ENCODE results near the gene CBLN3. TPM values are rescaled to one million over a fixed set of nuclear protein-coding genes. Genes with fewer than 3 reads are reported as not detected.

CBLN3 gene
- total RNA-seq, 2 donors from 2014 or later, result 1.8 to 2.0 TPM

GRCh38 chr14:24414732-24415420 lies 14.6 kb downstream of the CBLN3 start:
- H3K27ac ChIP-seq, result no peak overlapping the region
- no peak for TF ChIP-seq CTCF (IDR thresholded peaks at IDR 0.05)
- H3K27me3 ChIP-seq, result no peaks in the 10 kb centered on the region
- H3K4me1 ChIP-seq, result peaks cover 4% of the 10 kb centered on the region
- no peak for DNase-seq
- no peak overlapping the region for H3K9ac ChIP-seq (ENCODE audit: low read depth in 2 of 2, low read length in 2 of 2)
- no peak overlapping the region for H3K4me3 ChIP-seq
- intact Hi-C loops (cut with DNase I), result no loop called here
- no peaks in the 10 kb centered on the region for H3K9me3 ChIP-seq
- H3K36me3 ChIP-seq, result no peaks in the 10 kb centered on the region

DNA sequence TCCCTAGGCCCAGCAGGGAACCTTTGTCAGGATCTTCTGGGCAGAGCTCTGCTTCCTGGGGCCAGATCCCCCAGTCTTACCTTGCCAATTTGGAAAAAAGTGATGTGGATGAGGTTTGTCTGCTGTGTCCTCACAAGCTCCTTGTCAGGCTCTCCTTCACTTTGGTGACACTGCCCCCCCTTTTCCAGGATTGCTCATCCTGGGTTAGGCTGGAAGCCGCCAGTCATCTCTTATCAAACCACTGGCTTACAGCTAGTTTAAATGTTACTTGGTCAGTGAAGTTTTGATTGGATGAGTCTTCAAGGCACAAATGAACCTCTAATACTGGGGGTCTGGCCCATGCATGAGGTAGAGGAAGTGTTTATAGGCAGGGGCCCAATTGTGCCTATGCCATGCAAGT lies 15.4 kb downstream of the CBLN3 start:
- Histone ChIP-seq H3K4me1 (peaks cover 4% of the 10 kb centered on the region), H3K27ac (no peak overlapping the region), H3K27me3 (no peaks in the 10 kb centered on the region), H3K4me3 (no peak overlapping the region), H3K9me3 (no peaks in the 10 kb centered on the region), H3K36me3 (no peaks in the 10 kb centered on the region), H3K9ac (ENCODE audit: low read depth in 2 of 2, low read length in 2 of 2) (no peak overlapping the region)
- TF ChIP-seq CTCF (IDR thresholded peaks at IDR 0.05), result no peak
- intact Hi-C loops (cut with DNase I), result no loop called here
- DNase-seq, result no peak

DNA sequence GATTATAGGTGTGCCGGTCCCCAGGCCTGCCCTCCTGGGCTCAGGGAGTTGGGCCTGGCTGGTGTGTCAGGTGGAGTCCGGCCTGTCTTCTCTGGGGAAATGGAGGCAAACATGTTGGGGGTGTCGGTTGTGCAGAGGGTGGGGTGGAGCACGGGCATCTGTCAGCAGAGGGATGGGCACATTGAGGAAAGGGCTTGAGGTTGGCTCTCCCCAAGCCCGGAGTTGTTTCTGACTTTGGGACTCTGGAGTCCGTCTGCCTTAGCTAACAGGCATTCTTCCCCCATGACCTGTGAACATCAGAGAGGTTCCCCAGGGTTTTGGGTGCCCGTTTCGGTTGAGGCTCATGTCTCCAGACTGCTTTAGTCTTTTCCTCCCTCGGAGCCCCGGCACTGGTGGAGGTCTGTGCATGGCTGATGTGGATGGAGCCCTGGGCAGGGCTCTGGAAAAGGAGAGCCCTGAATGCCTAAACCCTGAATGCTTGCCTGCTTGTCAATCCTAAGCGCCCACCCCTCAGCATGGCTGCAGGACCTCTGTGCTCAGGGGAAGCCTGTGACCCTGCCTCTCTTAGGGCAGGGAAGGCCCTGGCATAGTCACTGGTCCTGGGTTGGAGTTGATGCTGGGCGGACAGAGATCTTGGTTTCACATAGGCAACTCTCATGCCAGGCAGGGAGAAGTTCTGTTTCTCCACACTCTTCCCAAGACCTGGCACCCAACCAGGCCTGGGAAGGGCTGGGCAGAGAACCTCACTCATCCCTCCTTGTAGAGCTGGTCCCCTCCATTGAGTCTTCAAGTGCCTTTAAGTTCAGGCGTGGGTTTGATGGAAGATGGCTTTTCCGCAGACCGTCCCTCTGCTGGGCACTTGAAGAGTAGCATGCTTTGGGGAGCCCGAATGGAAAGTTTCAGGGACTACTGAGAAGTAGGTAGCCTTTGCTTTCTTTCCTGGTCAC lies 17.8 kb downstream of the CBLN3 start:
- H3K27ac ChIP-seq, result no peak overlapping the region
- intact Hi-C loops (cut with DNase I), result no loop called here
- H3K4me1 ChIP-seq, result no peaks in the 10 kb centered on the region
- H3K27me3 ChIP-seq, result no peaks in the 10 kb centered on the region
- no peak for DNase-seq
- no peaks in the 10 kb centered on the region for H3K9me3 ChIP-seq
- TF ChIP-seq CTCF (IDR thresholded peaks at IDR 0.05), result peak; percentile 64
- H3K4me3 ChIP-seq, result no peak overlapping the region
- H3K36me3 ChIP-seq, result no peaks in the 10 kb centered on the region
- no peak overlapping the region for H3K9ac ChIP-seq (ENCODE audit: low read depth in 2 of 2, low read length in 2 of 2)

GRCh38 chr14:24409956-24410355 lies 19.5 kb downstream of the CBLN3 start:
- Histone ChIP-seq H3K4me1 (no peaks in the 10 kb centered on the region), H3K27ac (no peak overlapping the region), H3K27me3 (no peaks in the 10 kb centered on the region), H3K4me3 (no peak overlapping the region), H3K9ac (ENCODE audit: low read depth in 2 of 2, low read length in 2 of 2) (no peak overlapping the region), H3K9me3 (no peaks in the 10 kb centered on the region), H3K36me3 (no peaks in the 10 kb centered on the region)
- no peak for TF ChIP-seq CTCF (IDR thresholded peaks at IDR 0.05)
- no peak for DNase-seq
- intact Hi-C loops (cut with DNase I), result no loop called here

DNA sequence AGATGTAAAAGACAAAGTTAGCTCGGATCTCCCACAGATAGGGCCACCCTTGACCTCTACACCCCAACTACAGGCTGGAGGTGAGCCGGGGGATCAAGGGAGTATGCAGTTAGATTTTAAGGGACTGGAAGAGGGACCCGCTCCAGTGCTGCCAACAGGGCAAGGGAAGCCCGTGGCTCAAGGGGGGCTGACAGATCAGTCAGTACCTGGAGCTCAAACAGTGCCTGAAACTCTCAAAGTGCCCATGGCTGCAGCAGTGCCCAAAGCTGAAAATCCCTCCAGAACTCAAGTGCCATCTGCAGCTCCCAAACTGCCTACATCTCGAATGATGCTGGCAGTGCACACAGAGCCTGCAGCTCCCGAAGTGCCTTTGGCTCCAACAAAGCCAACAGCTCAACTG lies 20.3 kb downstream of the CBLN3 start:
- intact Hi-C loops (cut with DNase I), result no loop called here
- DNase-seq, result no peak
- no peaks in the 10 kb centered on the region for H3K36me3 ChIP-seq

More for the DNA sequence above, 20.3 kb downstream of the CBLN3 start:
- TF ChIP-seq CTCF (IDR thresholded peaks at IDR 0.05), result no peak
- H3K9me3 ChIP-seq, result no peaks in the 10 kb centered on the region
- no peaks in the 10 kb centered on the region for H3K4me1 ChIP-seq
- H3K27me3 ChIP-seq, result no peaks in the 10 kb centered on the region
- no peak overlapping the region for H3K27ac ChIP-seq
- no peak overlapping the region for H3K4me3 ChIP-seq
- no peak overlapping the region for H3K9ac ChIP-seq (ENCODE audit: low read depth in 2 of 2, low read length in 2 of 2)
